Measurements from ENCODE around the gene ZCCHC14. TPM values are rescaled to one million over a fixed set of nuclear protein-coding genes. Genes with fewer than 3 reads are reported as not detected.

The ZCCHC14 gene
- total and polyA plus RNA-seq, 2 of the 13 experiments (the other 11 are each of a cell fraction or from before 2014, with no cell fraction given) = 12.4 to 12.5 TPM

GRCh38 chr16:87391950-87392820 is 100.6 kb downstream of the ZCCHC14 start, which contains the start of gene MAP1LC3B (continued):
- TF ChIP-seq ZNF709 (CRISPR knock-in tag; IDR thresholded peaks at IDR 0.05) (peak; percentile 83), ONECUT2 (CRISPR knock-in tag; IDR thresholded peaks at IDR 0.05) (peak; percentile 52; the same call in 1 of the 2 replicates), ZNF207 (IDR thresholded peaks at IDR 0.05; ENCODE audit: borderline replicate concordance) (no peak), ZNF468 (CRISPR knock-in tag; IDR thresholded peaks at IDR 0.05) (0 out of 2 replicates have a peak, but pooled peaks have one; percentile 50), SIX4 (CRISPR knock-in tag; IDR thresholded peaks at IDR 0.05) (peak; percentile 89), STAT5B (CRISPR knock-in tag; IDR thresholded peaks at IDR 0.05) (no peak; the same call in 1 of the 2 replicates), BRCA1 (CRISPR knock-in tag; IDR thresholded peaks at IDR 0.05) (peak; percentile 93; the same call in 1 of the 2 replicates), THAP11 (CRISPR knock-in tag; IDR thresholded peaks at IDR 0.05) (peak; percentile 95), PRMT3 (CRISPR knock-in tag; IDR thresholded peaks at IDR 0.05; ENCODE audit: borderline replicate concordance, low read depth) (peak; percentile 10; the same call in 1 of the 2 replicates), ZNF556 (CRISPR knock-in tag; IDR thresholded peaks at IDR 0.05; ENCODE audit: borderline replicate concordance) (peak; percentile 86), ZNF431 (CRISPR knock-in tag; IDR thresholded peaks at IDR 0.05; ENCODE audit: borderline replicate concordance, low read depth) (no peak), MAFK (conservative IDR thresholded peaks at IDR 0.05 in 1 of 2, IDR thresholded peaks at IDR 0.05 in 1 of 2; ENCODE audit: low read length in 2 of 2) (no peak; a peak in 1 of 4 replicates), MED1 (CRISPR knock-in tag; IDR thresholded peaks at IDR 0.05) (peak; percentile 87), TGIF2 (CRISPR knock-in tag; IDR thresholded peaks at IDR 0.05) (peak; percentile 98), TBX3 (IDR thresholded peaks at IDR 0.05; ENCODE audit: borderline replicate concordance) (no peak), TEF (CRISPR knock-in tag; IDR thresholded peaks at IDR 0.05) (peak; percentile 23; the same call in 1 of the 2 replicates), ELK4 (CRISPR knock-in tag; IDR thresholded peaks at IDR 0.05; ENCODE audit: borderline replicate concordance) (no peak), HIVEP1 (CRISPR knock-in tag; IDR thresholded peaks at IDR 0.05) (no peak; the same call in none of the 2 replicates), HOMEZ (CRISPR knock-in tag; IDR thresholded peaks at IDR 0.05; ENCODE audit: low read depth) (peak; percentile 59), THRA (CRISPR knock-in tag; IDR thresholded peaks at IDR 0.05; ENCODE audit: borderline replicate concordance) (peak; percentile 82; the same call in 1 of the 2 replicates), ZGPAT (CRISPR knock-in tag; IDR thresholded peaks at IDR 0.05) (peak; percentile 94; the same call in 1 of the 2 replicates), RAD51 (IDR thresholded peaks at IDR 0.05; ENCODE audit: borderline replicate concordance) (no peak), ZNF564 (CRISPR knock-in tag; IDR thresholded peaks at IDR 0.05) (peak; percentile 74), RFX5 (IDR thresholded peaks at IDR 0.05; ENCODE audit: low read depth, low read length) (no peak; the same call in 1 of the 2 replicates)

All from HepG2 (cell line).